ENCODE results near the gene LGR6. TPM values are rescaled to one million over a fixed set of nuclear protein-coding genes. Genes with fewer than 3 reads are reported as not detected.

Gene LGR6
- total and polyA plus RNA-seq, 2 of the 8 experiments (the other 6 are each of a cell fraction or from before 2014, with no cell fraction given) = 0.50 to 1.0 TPM

GRCh38 chr1:202348005-202348508 lies 154.5 kb downstream of the LGR6 start (continued):
- TF ChIP-seq CHD7 (IDR thresholded peaks at IDR 0.05; ENCODE audit: insufficient replicate concordance, low read length) (no peak), CHD1 (IDR thresholded peaks at IDR 0.05; ENCODE audit: low read depth, low read length) (no peak), POU5F1 (IDR thresholded peaks at IDR 0.05; ENCODE audit: low read depth, low read length) (no peak), HDAC2 (IDR thresholded peaks at IDR 0.05; ENCODE audit: borderline replicate concordance in 1 of 2, low read depth in 2 of 2, low read length in 2 of 2) (no peak)
